HG03354 (cell line): ENCODE data around the gene COL23A1.
"Not testable (repeated sequence)": the region's sequence is repeated elsewhere in the genome, so short reads cannot be mapped to it uniquely, and the experiment has no call there.

Experiments
- ATAC-seq: cut with Tn5 transposase; IDR thresholded peaks from one replicate; pipeline ENCODE4 v1.9.1; 2021; ENCODE audit warnings: mild to moderate bottlenecking; ENCODE audit not compliant: unreplicated experiment, poor library complexity, severe bottlenecking

COL23A1 gene

GRCh38 chr5:178376921-178377582 is 213.1 kb downstream of the COL23A1 start:
- no peak for ATAC-seq

- no peak for ATAC-seq
These were observed 214.8 kb downstream of the COL23A1 start for GRCh38 chr5:178375348-178375747.

GRCh38 chr5:178373711-178374110 is 216.5 kb downstream of the COL23A1 start:
- ATAC-seq: no peak

- ATAC-seq: no peak
These were observed 218.0 kb downstream of the COL23A1 start for GRCh38 chr5:178372142-178372571.

GRCh38 chr5:178371362-178372111 is 218.7 kb downstream of the COL23A1 start:
- ATAC-seq: no peak

GRCh38 chr5:178370102-178370501 is 220.1 kb downstream of the COL23A1 start:
- no peak for ATAC-seq

- ATAC-seq: not testable (repeated sequence)
These were observed 220.7 kb downstream of the COL23A1 start for GRCh38 chr5:178369469-178369868.

- no peak for ATAC-seq
These were observed 221.4 kb downstream of the COL23A1 start for GRCh38 chr5:178368716-178369300.

- ATAC-seq: no peak
These were observed 221.9 kb downstream of the COL23A1 start for GRCh38 chr5:178368274-178368673.

- no peak for ATAC-seq
These were observed 222.5 kb downstream of the COL23A1 start for GRCh38 chr5:178367736-178368120.

GRCh38 chr5:178366998-178367735 is 223.0 kb downstream of the COL23A1 start:
- no peak for ATAC-seq

GRCh38 chr5:178365501-178366440 is 224.4 kb downstream of the COL23A1 start:
- ATAC-seq: no peak

GRCh38 chr5:178364326-178364675 is 225.9 kb downstream of the COL23A1 start:
- no peak for ATAC-seq

- ATAC-seq: no peak
These were observed 226.5 kb downstream of the COL23A1 start for GRCh38 chr5:178363501-178364325.

- ATAC-seq: no peak
These were observed 228.3 kb downstream of the COL23A1 start for GRCh38 chr5:178361657-178362445.

GRCh38 chr5:178360926-178361235 is 229.3 kb downstream of the COL23A1 start:
- ATAC-seq: no peak

- no peak for ATAC-seq
These were observed 229.8 kb downstream of the COL23A1 start for GRCh38 chr5:178360222-178360925.
